Neural cell (in vitro differentiated cells): ENCODE results near the gene TBC1D28.
"Not testable (repeated sequence)": the region's sequence is repeated elsewhere in the genome, so short reads cannot be mapped to it uniquely, and the experiment has no call there.

Experiments
- CTCF ChIP-seq: fragments of 450-650 bp; IDR thresholded peaks from 2 replicates; pipeline ENCODE4 v1.5.1; 2014; ENCODE audit warnings: antibody characterized with exemption, mild to moderate bottlenecking, moderate library complexity; ENCODE audit not compliant: poor library complexity, severe bottlenecking
- EP300 ChIP-seq: fragments of 450-650 bp; conservative IDR thresholded peaks from 2 replicates; pipeline ENCODE4 v1.6.1; 2014; ENCODE audit warnings: antibody characterized with exemption, mild to moderate bottlenecking, moderate library complexity; ENCODE audit not compliant: poor library complexity, severe bottlenecking
- EZH2 ChIP-seq: fragments of 200-600, 300-800 bp; shearing (Covaris generic), sonication (generic); IDR thresholded peaks from 2 replicates; pipeline ENCODE4 v1.6.1; 2014; ENCODE audit warnings: antibody characterized with exemption, low read length, borderline replicate concordance, mild to moderate bottlenecking; ENCODE audit not compliant: insufficient read depth, poor library complexity, severe bottlenecking
- MXI1 ChIP-seq: fragments of 450-650 bp; conservative IDR thresholded peaks from 2 replicates; pipeline ENCODE4 v1.6.1; 2014; ENCODE audit warnings: antibody characterized with exemption, mild to moderate bottlenecking; ENCODE audit not compliant: poor library complexity, severe bottlenecking
- POLR2AphosphoS5 ChIP-seq: IDR thresholded peaks from 2 replicates; pipeline ENCODE4 v1.6.1; 2012
- TAF1 ChIP-seq: IDR thresholded peaks from 2 replicates; pipeline ENCODE4 v1.6.1; 2012; ENCODE audit warnings: low read depth

- TF ChIP-seq CTCF, EP300, TAF1, EZH2, POLR2AphosphoS5, MXI1: not testable (repeated sequence)
Measured at GRCh38 chr17:18613016-18613415, 31.2 kb downstream of the TBC1D28 start.
